PC-9 (cell line): ENCODE measurements around the gene HAUS3.

Source experiments
- EZH2 ChIP-seq: fragments of 200-600 bp; sonication (generic); IDR thresholded peaks from 2 replicates; pipeline ENCODE4 v1.8.0; 2017; ENCODE audit warnings: antibody characterized with exemption, low read depth
- TF ChIP-seq, protein P1 (sequence below): fragments of 200-600 bp; sonication (generic); conservative IDR thresholded peaks from 2 replicates; pipeline ENCODE4 v1.6.1; 2017; ENCODE audit warnings: mixed run types, antibody characterized with exemption, mild to moderate bottlenecking, moderate library complexity

- TF ChIP-seq, protein P1, sequence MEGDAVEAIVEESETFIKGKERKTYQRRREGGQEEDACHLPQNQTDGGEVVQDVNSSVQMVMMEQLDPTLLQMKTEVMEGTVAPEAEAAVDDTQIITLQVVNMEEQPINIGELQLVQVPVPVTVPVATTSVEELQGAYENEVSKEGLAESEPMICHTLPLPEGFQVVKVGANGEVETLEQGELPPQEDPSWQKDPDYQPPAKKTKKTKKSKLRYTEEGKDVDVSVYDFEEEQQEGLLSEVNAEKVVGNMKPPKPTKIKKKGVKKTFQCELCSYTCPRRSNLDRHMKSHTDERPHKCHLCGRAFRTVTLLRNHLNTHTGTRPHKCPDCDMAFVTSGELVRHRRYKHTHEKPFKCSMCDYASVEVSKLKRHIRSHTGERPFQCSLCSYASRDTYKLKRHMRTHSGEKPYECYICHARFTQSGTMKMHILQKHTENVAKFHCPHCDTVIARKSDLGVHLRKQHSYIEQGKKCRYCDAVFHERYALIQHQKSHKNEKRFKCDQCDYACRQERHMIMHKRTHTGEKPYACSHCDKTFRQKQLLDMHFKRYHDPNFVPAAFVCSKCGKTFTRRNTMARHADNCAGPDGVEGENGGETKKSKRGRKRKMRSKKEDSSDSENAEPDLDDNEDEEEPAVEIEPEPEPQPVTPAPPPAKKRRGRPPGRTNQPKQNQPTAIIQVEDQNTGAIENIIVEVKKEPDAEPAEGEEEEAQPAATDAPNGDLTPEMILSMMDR: no peak
- no peak for TF ChIP-seq EZH2
Observed at GRCh38 chr4:2268357-2269205, 26.7 kb upstream of the HAUS3 start.
